Islet of Langerhans (tissue), 1 donor: ENCODE measurements around the gene OLFM1.

Experiments
- FAIRE-seq: peaks from one replicate; lab custom pipeline; 2011; peaks lifted over from hg19 to GRCh38; lab: Jason Lieb, UNC

The OLFM1 gene

GRCh38 chr9:135087489-135087792 lies at the start of gene OLFM1:
Gene OLFM1 (plus strand): TSS chr9:135087668. CDS start chr9:135087990, 322 bp downstream.
- no peak for FAIRE-seq

GRCh38 chr9:135038331-135038730 lies 49.1 kb upstream of the OLFM1 start:
- no peak for FAIRE-seq

- no peak for FAIRE-seq
Measured at GRCh38 chr9:135038826-135039225, 48.6 kb upstream of the OLFM1 start.

- FAIRE-seq, result no peak
Measured at GRCh38 chr9:135039266-135039870, 48.1 kb upstream of the OLFM1 start.

GRCh38 chr9:135039916-135040645 lies 47.4 kb upstream of the OLFM1 start:
- FAIRE-seq, result no peak

- FAIRE-seq, result no peak
Measured at GRCh38 chr9:135040892-135041291, 46.6 kb upstream of the OLFM1 start.

- FAIRE-seq, result no peak
Measured at GRCh38 chr9:135043345-135043744, 44.1 kb upstream of the OLFM1 start.

GRCh38 chr9:135045264-135045927 lies 42.1 kb upstream of the OLFM1 start:
- FAIRE-seq, result no peak

- no peak for FAIRE-seq
Measured at GRCh38 chr9:135045928-135046738, 41.3 kb upstream of the OLFM1 start.

- FAIRE-seq, result no peak
Measured at GRCh38 chr9:135046739-135047350, 40.6 kb upstream of the OLFM1 start.

- no peak for FAIRE-seq
Measured at GRCh38 chr9:135047521-135047920, 39.9 kb upstream of the OLFM1 start.

- FAIRE-seq, result no peak
Measured at GRCh38 chr9:135048046-135048757, 39.3 kb upstream of the OLFM1 start.

- no peak for FAIRE-seq
Measured at GRCh38 chr9:135048758-135049444, 38.6 kb upstream of the OLFM1 start.

GRCh38 chr9:135049460-135049859 lies 38.0 kb upstream of the OLFM1 start:
- FAIRE-seq, result no peak

GRCh38 chr9:135050072-135050990 lies 37.1 kb upstream of the OLFM1 start:
- FAIRE-seq, result no peak

- no peak for FAIRE-seq
Measured at GRCh38 chr9:135051316-135052038, 36.0 kb upstream of the OLFM1 start.

GRCh38 chr9:135053133-135053532 lies 34.3 kb upstream of the OLFM1 start:
- no peak for FAIRE-seq

- FAIRE-seq, result no peak
Measured at GRCh38 chr9:135055181-135055580, 32.3 kb upstream of the OLFM1 start.

- no peak for FAIRE-seq
Measured at GRCh38 chr9:135056541-135056940, 30.9 kb upstream of the OLFM1 start.
